H7 (cell line): ENCODE data around the gene ZNF697. TPM values are rescaled to one million over a fixed set of nuclear protein-coding genes. Genes with fewer than 3 reads are reported as not detected.
"Not testable (repeated sequence)": the region's sequence is repeated elsewhere in the genome, so short reads cannot be mapped to it uniquely, and the experiment has no call there.

Experiments
- DNase-seq: peaks from one replicate; pipeline ENCODE4 v3.0.0; 2012
- H3K27me3 ChIP-seq: 2 replicates; pipeline ENCODE4 v1.6.0; 2011; ENCODE audit warnings: mild to moderate bottlenecking, low read length; ENCODE audit not compliant: control insufficient read depth, insufficient read depth
- H3K36me3 ChIP-seq: replicated peaks from 2 replicates; pipeline ENCODE4 v1.5.1; 2011; ENCODE audit warnings: low read length; ENCODE audit not compliant: control insufficient read depth, insufficient read depth
- H3K4me3 ChIP-seq: 2 replicates; pipeline ENCODE4 v1.5.1; 2011; ENCODE audit warnings: low read depth, mild to moderate bottlenecking, control low read depth, low read length, moderate library complexity; ENCODE audit not compliant: insufficient read depth
- total RNA-seq: library from RNA; depleted of rRNA; stranded (reverse); fragments of >200 nt; shearing (Covaris generic); gene quantifications from 2 replicates; pipeline ENCODE4 v1.2.3, GENCODE V29; 2014

The ZNF697 gene
- total RNA-seq, 1 experiment from 2014 or later: 20.1 TPM

- DNase-seq: no peak
- Histone ChIP-seq H3K4me3 (no peak overlapping the region), H3K36me3 (no peaks in the 10 kb centered on the region), H3K27me3 (no peaks in the 10 kb centered on the region)
Measured at GRCh38 chr1:119632103-119632490, 16.0 kb downstream of the ZNF697 start.

- Histone ChIP-seq H3K4me3 (no peak overlapping the region), H3K36me3 (peaks cover 1% of the 10 kb centered on the region; the same call in 1 of the 2 replicates), H3K27me3 (no peaks in the 10 kb centered on the region)
- DNase-seq: peak; percentile 87
Measured at GRCh38 chr1:119631433-119632102, 16.5 kb downstream of the ZNF697 start.

GRCh38 chr1:119631086-119631432 lies 17.0 kb downstream of the ZNF697 start:
- no peak overlapping the region for H3K4me3 ChIP-seq
- peaks cover 1% of the 10 kb centered on the region; the same call in 1 of the 2 replicates for H3K36me3 ChIP-seq
- DNase-seq: no peak
- no peaks in the 10 kb centered on the region for H3K27me3 ChIP-seq

- Histone ChIP-seq H3K27me3 (no peaks in the 10 kb centered on the region), H3K36me3 (peaks cover 19% of the 10 kb centered on the region), H3K4me3 (no peak overlapping the region)
- no peak for DNase-seq
Measured at GRCh38 chr1:119626841-119627240, 21.2 kb downstream of the ZNF697 start.

GRCh38 chr1:119626011-119626545 lies 22.0 kb downstream of the ZNF697 start:
- Histone ChIP-seq H3K36me3 (peaks cover 19% of the 10 kb centered on the region), H3K4me3 (no peak overlapping the region), H3K27me3 (no peaks in the 10 kb centered on the region)
- DNase-seq: no peak

- H3K4me3 ChIP-seq: no peak overlapping the region
- DNase-seq: no peak
- H3K27me3 ChIP-seq: no peaks in the 10 kb centered on the region
- H3K36me3 ChIP-seq: peaks cover 19% of the 10 kb centered on the region
Measured at GRCh38 chr1:119623678-119624077, 24.4 kb downstream of the ZNF697 start.

GRCh38 chr1:119623193-119623515 lies 24.9 kb downstream of the ZNF697 start:
- DNase-seq: no peak
- Histone ChIP-seq H3K27me3 (no peaks in the 10 kb centered on the region), H3K4me3 (no peak overlapping the region), H3K36me3 (peaks cover 19% of the 10 kb centered on the region)

GRCh38 chr1:119622311-119623192 lies 25.5 kb downstream of the ZNF697 start:
- DNase-seq: no peak
- Histone ChIP-seq H3K36me3 (peaks cover 19% of the 10 kb centered on the region), H3K4me3 (no peak overlapping the region), H3K27me3 (no peaks in the 10 kb centered on the region)

- H3K4me3 ChIP-seq: no peak overlapping the region
- no peak for DNase-seq
- peaks cover 18% of the 10 kb centered on the region for H3K36me3 ChIP-seq
- H3K27me3 ChIP-seq: no peaks in the 10 kb centered on the region
Measured at GRCh38 chr1:119621705-119622104, 26.4 kb downstream of the ZNF697 start.

GRCh38 chr1:119617751-119618691 lies 30.0 kb downstream of the ZNF697 start:
- Histone ChIP-seq H3K4me3 (no peak overlapping the region), H3K36me3 (peaks cover 2% of the 10 kb centered on the region), H3K27me3 (no peaks in the 10 kb centered on the region)
- no peak for DNase-seq

- not testable (repeated sequence) for H3K4me3 ChIP-seq, H3K36me3 ChIP-seq, H3K27me3 ChIP-seq, DNase-seq
Measured at GRCh38 chr1:119616748-119617147, 31.3 kb downstream of the ZNF697 start.

- H3K4me3 ChIP-seq, H3K36me3 ChIP-seq, H3K27me3 ChIP-seq, DNase-seq: not testable (repeated sequence)
Measured at GRCh38 chr1:119615100-119615499, 33.0 kb downstream of the ZNF697 start.

GRCh38 chr1:119613769-119614720 lies 34.0 kb downstream of the ZNF697 start:
- no peak overlapping the region for H3K4me3 ChIP-seq

More at GRCh38 chr1:119613769-119614720, 34.0 kb downstream of the ZNF697 start:
- no peaks in the 10 kb centered on the region for H3K27me3 ChIP-seq
- DNase-seq: peak; percentile 73
- no peaks in the 10 kb centered on the region for H3K36me3 ChIP-seq
